Panc1 (cell line): Measurements from ENCODE around the gene RALGAPB.

ENCODE experiments used
- CTCF ChIP-seq: fragments of 450-650 bp; IDR thresholded peaks from 2 replicates; pipeline ENCODE4 v1.5.1; 2017; ENCODE audit warnings: mild to moderate bottlenecking
- POLR2AphosphoS5 ChIP-seq: IDR thresholded peaks from 2 replicates; pipeline ENCODE4 v1.6.1; 2012; ENCODE audit warnings: mild to moderate bottlenecking, low read depth, low read length, moderate library complexity

- TF ChIP-seq POLR2AphosphoS5 = no peak
- no peak for TF ChIP-seq CTCF
Observed at GRCh38 chr20:38579921-38580320, 107.3 kb downstream of the RALGAPB start.
